SIG-M5 treated with dmso at 0.1 percent for 504 hours (cell line): Measurements from ENCODE around the gene C2CD3.

Experiments
- DNase-seq: peaks from one replicate; lab custom pipeline; 2025; ENCODE audit not compliant: unreplicated experiment; lab: John Stamatoyannopoulos, UW

C2CD3 gene

DNA sequence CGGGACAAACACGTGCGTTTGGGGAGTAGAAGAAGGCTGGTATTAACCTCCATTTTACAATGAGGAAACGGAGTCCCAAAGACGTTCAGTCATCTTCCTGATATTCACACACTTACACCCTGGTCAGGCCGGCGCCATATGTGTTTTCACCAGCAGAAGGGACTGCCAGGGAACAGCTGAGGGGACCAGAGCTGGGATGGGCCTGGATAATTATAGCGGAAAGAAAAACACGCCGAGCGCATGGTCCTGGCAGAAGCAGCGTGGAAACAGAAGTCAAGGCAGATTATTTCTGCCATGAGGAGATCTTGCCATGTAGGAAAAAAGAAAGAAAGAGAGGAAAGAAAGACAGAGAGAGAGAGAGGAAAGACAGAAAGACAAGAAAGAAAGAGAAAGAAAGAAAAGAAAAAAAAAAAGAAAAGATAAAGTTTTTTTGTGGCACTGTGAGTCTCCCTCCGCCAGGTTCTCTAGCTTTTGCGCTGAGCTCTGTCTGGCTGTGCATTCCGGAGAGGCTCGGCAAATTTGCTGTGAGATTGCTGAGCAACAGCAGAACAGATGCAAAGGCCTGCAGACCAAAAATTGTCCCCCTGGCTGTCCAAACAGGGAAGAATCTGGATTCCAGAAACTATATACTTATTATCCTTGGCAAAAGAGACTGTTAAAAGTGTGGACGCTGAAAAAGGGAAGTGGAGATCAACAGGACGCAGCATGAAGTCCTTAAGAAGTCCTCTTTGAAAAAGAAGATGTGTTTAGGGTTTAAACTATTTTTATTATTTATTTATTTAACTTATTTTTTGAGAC is 186.9 kb downstream of the C2CD3 start:
- peak; percentile 31 for DNase-seq

DNA sequence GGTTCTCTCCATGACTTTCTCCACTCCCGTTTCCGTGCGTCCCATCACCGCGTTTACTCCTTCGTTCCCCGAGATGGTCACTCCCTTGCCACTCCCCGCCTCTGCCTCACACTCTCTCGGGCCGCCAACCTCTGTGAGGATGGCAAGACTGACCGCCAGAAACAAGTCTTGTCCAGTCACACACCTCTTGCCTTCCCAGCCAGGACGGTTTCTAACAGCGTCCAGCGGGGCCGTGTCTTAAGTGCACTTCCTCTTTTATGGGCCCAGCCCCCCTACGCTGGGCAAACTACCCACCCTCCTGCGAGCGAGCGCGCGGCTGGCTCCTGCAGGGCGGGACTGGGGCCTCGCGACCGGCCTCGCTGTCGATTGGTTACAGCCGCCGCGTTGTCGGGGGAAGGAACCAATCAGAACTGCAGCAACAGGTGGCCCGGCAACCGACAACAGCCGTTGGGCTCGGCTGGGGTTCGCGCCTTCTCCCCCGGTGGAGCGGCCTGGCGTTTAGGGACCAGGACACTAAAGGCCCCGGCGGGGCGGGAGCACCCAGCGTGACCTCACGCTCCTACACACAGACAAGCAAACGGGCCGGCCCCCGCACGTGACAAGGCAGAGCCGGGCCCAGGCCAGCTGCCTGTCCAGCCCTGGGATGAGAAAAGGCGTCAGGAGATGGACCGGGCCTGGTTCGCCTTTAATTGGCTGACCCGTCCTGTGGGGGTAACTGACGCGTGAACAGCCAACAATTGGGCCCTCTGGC is 187.6 kb downstream of the C2CD3 start:
- DNase-seq = peak; percentile 97

DNA sequence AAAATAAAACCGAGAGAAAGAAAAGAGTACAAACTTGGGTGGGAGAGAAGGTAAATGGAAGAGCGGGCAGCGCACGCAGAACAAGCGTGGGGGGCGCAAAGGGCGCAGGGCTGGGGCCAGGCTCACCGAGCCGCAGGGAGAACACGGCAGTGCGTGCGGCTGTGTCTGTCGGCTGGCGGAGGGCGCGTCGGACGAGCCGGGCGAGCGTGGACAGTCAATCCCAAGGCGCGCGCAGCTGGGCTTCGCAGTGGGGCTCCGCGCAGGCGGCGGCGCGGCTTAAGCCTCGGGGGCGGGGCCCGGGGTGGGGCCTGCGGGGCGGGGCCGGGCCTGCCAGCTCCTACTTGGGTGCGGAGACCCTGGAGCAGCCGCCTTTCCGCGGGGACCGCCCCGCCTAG is 188.2 kb downstream of the C2CD3 start, which contains the start of gene UCP2:
TSS of gene UCP2 (minus strand) at position 249 of the 395 bp plus-strand sequence. CDS start 4,465 bp downstream, outside the sequence.
- peak; percentile 92 for DNase-seq

DNA sequence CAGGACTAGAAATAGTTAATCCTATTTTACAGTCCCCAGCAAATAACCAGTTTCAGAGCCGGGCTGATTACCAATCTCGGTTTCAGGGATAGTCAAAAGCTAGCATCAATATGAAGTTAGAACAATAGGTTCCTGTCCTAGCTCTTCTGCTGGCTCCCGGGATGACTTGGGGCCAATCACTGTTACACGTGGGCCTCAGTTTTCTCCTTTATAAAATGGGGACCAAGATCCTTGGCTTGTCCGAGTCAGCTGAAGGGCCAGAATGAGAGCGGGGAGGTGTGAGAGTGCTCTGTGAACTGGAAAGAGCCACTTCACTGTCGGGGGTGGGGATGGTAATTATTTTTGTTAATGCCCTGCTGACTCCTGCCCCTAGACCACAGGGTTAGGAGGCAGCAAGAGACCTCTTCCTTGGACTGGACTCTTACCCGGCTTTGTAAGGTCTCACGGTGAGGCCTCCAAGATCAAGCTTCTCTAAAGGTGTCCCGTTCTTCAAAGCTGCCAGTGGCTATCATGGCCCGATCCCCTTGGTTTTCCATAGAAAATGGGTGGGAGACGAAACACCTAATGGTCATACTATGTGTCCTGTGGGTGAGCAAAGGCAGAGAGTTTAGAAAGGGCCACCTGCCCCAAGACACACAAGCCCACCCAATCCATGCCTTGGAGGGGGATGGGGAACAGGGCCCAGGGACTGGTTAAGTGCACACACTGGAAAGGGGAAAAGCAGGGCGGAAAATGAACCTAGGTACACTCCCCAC is 189.6 kb downstream of the C2CD3 start:
- DNase-seq = no peak

DNA sequence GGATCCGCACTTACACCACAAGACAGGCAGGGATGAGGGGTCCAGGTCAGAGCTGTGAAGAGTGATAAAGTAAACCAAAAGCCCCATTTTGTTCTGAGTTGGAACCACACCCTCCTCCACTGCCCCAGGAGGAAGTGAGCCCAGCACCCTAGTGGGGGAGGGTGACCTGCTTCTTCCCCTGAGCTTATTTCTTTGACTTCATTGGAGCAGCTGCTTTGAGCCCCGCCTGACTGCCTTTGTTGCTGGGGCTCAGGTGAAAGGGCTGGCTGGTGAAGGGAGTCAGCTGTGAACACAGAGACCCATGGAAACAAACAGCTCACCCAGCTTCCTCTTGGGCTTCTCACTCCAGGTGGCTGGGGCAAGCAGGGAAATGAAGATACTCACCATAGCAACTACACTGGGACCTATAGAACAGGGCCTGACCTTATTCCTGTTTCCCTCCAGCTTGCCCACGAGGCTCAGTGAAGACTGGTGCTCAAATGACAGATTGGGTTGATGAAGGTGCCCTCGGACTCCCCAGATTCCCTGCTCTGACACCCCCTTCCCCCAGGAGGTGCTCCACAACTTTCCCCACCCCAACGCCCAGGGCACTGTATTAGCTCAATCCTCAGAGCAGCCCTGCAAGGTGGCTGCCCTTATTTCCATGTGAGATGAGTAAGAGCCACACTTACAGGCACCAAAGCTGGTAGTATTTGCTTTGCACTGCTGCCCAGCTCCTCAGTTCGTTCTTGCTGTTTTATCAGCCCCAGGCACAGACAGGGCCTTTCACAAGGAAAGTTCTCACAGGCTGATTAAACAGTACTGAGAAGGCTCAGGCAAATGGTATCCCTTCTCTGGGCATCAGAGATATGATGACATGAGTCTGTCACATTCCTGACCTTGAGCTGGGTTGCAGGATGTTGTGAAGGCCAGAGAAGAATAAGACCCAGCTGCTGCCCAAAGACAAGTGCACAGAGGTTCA is 190.5 kb downstream of the C2CD3 start:
- DNase-seq = peak; percentile 84

DNA sequence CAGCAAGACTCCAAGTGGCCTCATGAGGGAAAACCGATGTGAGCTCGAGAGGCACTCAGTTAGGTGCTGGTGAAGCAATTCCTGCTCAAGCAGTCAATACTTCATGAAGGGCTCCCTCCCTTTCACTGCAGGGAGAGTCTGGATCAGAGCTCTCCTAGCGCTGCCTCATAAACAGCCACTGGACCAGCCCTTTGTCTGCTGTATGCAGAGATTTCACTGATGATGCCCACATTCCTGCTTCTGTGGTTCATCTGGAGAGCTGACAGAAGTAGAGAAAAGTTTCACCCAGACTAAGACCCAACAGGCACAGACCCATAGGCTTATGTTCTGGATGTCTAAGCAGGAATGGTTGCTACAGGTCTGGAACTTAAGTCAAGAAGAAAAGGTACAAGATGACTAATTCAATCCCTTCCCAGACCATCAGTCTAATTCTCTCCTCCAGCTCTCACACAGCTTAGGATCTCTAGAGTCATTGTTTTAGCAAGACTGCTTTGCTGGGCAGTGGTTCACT is 192.2 kb downstream of the C2CD3 start:
- no peak for DNase-seq

DNA sequence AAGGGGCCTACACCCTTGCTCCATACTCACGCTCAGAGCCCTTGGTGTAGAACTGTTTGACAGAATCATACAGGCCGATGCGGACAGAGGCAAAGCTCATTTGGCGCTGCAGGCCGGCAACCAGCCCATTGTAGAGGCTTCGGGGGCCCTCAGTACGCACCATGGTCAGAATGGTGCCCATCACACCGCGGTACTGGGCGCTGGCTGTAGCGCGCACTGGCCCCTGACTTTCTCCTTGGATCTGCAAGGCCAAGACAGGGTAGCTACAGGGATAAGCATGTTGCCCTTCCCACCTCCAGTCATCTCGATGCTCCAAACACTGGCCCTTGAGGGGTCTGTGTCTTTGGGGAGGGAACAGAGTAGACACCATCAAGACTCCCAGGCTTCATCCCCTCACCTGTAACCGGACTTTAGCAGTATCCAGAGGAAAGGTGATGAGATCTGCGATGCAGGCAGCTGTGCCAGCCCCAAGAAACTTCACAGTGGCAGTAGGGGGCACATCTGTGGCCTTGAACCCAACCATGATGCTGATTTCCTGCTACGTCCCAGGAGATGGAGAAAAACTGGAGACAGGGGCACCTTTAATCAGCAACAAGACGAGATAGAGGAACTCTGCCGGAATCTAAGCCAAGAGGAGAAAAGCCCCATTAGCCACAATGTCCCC is 192.8 kb downstream of the C2CD3 start:
- no peak for DNase-seq

DNA sequence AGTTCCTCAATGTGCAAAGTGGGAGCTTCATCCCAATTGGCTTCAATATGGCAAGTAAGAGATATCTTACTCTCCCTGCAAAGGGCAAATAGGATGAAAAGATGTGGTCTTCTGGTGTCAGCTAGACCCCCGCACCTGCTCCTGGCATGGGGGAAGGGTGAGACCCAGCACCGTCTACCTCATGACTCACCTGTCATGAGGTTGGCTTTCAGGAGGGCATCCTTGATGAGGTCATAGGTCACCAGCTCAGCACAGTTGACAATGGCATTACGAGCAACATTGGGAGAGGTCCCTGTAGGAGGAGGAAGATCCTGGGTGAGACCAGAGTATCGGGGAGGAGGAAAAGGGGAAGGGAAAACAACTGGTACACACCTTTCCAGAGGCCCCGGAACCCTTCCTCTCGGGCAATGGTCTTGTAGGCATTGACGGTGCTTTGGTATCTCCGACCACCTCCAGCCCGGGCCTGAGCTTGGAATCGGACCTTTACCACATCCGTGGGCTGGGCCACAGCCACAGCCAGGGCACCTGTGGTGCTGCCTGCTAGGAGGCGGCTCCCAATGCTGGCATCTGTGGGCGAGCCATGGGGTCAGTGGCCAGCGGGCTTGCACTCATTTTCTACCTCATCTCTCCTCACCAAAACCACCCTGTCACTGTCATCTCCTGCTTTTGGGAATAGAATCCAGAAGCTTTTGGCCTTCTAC is 194.2 kb downstream of the C2CD3 start:
- no peak for DNase-seq

DNA sequence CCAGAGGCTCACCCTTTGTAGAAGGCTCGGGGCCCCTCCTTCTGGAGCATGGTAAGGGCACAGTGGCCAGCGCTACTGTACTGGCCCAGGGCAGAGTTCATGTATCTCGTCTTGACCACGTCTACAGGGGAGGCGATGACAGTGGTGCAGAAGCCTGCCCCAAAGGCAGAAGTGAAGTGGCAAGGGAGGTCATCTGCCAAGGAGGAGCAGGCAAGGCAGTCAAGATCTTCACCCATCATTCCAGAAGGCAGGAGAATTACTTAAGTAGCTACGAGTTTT is 195.4 kb downstream of the C2CD3 start:
- DNase-seq = no peak

DNA sequence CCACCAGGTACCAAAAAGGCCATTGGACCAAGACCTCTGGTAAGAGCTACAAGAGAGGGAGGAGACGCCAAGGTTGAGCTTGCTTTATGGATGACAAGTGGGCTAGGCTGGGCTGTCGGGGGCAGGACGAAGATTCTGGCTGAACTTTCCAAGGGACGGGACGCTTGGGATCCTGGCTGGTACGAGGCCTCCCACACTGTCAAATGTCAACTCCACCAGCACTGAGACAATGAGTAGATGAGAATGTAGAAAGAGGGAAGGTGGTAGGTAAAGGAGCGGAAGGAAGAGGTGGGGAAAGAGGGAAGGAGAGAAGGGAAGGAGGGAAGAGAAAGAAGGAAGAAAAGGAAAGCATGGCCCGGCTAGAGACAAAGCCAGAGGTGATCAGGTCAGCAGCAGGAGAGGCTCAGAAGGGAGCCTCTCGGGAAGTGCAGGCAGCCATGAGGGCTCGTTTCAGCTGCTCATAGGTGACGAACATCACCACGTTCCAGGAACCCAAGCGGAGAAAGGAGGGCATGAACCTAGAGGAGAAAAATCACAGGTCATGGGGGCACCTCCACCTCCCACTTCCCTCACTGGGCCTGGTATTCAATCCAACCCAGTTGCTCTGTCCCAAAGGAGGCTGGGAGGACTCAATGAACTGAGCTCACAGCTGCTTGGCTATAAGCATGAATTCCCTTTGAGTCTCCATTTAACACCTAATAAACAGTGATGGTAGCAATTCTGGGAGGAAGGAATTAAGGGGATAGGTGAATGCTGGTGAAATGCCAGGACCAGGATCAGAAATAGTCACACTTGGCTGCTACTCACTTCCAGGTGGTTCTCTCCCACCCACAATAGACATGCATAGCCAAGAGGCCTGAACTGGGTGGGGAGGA is 196.0 kb downstream of the C2CD3 start:
- no peak for DNase-seq

DNA sequence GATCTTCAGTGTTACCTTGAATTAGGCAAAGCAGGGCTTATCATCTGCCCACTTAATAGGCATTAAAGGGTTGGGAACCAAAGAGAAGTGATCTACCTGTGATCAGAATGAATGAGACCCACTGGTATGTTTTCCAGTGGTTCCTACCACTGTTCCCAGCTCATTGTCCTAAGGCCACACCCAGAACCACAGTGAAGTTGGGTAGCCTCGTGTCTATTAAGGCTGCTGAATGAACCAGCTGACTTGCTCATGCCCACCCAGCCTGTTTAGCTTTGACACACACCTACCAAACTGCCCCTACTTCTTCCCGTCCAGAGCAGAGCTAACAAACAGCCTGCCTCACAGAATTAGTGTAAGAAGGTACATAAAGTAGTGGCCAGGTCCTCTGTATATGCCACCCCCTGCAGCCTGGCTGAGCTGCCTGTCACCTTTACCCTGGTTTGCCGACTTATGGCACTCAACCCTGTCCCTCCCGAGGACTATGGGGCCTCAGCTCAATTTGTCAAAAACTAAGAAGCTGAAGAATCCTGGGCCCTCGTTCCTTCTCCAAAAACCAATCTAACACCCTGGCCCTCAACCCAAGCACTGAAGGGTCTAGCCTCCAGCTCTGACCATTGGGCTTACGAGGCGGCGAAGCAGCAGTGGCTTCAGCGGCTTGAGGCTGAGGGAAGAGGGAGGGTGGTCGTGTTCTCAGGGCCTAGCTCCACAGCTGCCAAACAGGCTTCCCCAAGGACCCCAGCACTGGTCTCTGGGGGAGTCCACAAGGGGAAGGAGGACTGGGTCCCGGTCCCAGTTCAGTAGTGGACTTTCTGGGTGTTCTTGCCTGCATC is 198.0 kb downstream of the C2CD3 start:
- DNase-seq = no peak

DNA sequence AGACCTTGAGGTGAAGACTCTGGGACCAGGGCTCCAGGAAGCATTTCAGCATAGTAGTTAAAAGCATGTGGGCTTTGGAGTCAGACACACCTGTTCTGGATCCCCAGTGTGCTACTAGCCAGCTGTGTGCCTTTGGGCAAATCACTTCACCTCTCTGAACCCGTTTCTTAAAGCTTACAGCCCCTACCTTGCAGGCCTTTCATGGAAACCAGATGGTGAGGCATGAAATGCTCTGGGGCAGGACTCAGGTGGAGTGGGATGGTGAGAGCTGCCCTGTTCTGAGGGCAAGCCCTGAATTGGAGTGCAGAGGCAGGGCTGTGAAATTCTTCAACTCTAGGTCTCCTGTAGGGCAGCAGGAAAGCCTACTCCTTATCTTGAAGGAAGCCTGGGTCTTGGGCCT is 198.6 kb downstream of the C2CD3 start:
- DNase-seq = no peak

DNA sequence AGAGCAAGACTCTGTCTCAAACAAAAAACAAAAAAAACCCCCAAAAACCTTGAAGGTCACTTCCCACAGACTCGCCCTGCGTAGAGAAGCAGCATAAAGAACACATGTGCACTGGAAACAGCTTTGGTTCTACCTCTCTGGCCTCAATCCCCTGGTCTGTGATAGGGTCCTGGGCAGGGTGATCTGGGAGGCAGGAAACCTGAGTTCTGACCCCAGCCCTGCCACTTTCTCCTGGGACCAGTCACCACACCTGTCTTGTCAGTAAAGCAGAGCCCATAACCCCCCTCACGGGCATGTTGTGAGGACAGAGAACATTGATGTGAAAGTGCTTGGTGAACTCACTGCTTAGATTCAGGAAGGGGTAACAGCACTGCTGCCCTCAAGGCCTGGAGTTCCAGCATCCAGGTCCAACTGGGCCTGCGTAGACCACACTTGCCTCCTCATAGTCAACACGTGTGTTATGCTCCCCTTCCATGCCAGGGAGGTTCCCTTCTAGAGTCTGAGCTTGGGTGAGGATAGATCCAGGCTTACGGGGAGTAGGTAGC is 199.6 kb downstream of the C2CD3 start:
- DNase-seq = no peak

DNA sequence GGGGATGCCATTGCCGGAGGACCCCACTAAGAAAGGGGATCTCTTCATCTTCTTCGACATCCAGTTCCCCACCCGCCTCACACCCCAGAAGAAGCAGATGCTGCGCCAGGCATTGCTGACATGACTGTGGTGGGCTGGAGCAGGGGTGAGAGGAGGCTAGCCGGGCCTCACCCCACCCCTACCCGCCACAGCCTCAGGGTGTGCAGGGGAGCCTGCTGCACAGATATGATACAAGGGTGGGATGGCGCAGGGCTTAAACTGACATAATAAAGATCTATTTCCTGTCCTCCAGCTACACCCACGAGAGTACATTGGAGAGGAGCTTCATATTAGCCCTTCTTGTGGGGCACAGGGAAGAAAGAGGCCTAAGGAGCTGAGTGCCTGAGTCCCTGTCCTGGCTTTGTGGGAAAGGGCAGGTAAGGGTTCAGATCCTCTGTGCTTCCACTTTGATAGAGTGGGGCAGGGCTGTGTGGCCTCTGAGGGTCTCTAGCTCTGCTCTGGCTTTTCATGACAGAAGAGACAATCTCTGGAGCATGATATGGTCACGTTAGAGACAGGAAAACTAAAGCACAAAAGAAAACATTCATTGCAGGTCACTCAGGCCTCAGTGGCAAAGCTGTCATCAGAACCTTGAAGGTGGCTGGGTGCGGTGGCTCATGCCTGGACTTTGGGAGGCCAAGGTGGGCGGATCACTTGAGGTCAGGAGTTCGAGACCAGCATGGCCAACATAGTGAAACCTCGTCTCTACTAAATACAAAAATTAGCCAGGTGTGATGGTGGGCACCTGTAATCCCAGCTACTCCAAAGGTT is 200.6 kb downstream of the C2CD3 start:
- DNase-seq = no peak

DNA sequence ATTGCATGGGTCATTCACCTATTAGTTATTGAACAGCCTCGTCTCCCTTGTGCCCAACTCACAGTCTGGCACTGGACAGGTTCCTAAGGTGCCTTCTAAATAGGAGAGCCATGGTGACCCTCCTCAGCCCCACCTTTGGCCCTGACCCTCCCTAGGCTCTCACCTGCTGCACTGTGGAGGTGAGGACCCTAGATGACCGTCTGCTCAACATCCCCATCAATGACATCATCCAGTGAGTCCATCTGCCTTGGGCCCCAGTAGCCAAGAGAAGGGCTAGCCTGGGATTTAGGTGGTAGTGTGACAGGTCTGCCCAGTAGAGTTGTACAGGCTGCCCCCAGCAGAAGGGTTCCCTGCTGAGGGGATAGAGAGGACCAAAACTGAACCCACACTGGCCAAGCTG is 201.7 kb downstream of the C2CD3 start:
- no peak for DNase-seq

DNA sequence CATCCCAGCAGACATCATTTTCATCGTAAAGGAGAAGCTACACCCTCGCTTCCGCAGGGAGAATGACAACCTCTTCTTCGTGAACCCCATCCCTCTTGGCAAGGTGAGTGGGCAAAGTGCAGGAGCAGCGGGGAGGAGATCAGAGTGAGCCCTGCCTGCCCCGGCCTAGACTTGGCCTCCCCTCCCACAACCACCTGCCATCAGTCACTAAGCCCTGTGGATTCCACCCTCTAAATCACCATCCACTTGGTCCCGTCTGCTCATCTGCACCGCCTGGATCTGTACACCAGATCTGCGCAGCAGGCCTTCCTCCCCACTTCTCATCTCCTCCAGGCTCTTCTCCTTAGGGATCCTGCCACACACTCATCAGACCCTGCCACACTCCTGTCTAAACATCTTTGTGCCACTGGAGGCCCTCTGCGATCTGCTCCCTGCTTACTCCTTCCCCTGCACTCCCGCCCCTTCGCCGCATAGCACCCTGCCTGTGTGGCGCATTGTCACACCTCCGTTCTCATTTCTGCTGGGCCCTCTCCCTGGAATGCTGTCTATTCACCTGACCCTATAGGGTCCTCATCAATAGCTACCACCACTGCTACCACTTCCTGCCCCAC is 202.3 kb downstream of the C2CD3 start:
- no peak for DNase-seq
